GM12872 (cell line): ENCODE data around the gene HMCN1.

Experiments
- CTCF ChIP-seq: IDR thresholded peaks from 3 replicates; pipeline ENCODE4 v1.5.1; 2011; ENCODE audit warnings: low read depth, mild to moderate bottlenecking, low read length, moderate library complexity; ENCODE audit not compliant: insufficient read depth

Gene HMCN1

DNA sequence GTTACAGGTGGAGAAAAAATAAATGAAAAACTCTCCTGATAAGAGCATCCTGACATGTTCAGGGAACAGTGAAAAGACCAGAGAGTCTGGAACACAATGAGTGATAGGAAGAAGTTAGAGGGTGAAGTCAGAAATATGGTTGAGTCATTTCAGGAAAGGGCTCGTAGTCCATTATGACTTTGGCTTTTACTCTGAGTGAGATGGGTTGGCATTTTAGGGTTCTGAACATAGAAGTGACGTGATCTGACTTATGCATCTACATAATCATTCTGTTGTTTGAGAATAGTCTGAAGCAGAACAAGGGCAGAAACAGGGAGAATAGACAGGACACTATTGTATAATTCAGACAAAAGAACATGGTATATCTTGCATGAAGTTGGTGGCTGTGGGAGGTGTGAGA lies 5.8 kb downstream of the HMCN1 start:
- no peak for TF ChIP-seq CTCF

DNA sequence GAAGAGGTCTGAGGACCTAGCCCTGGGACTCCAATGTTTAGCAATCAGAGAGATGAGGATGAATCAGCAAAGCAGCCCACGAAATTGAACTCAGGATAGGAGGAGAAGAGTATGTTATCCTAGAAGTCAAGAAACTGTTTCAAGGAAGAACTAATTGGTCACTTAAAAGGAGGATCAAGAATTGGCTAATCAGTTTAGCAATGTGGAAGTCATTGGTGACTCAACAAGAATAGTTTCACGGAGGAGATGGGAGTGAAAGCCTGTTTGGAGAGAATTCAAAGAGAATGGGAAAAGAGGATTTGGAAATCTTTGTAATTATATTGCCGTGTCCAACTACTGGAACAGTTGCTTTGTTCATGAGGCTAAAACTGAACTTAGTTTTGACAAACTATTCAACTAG lies 7.4 kb downstream of the HMCN1 start:
- no peak for TF ChIP-seq CTCF

DNA sequence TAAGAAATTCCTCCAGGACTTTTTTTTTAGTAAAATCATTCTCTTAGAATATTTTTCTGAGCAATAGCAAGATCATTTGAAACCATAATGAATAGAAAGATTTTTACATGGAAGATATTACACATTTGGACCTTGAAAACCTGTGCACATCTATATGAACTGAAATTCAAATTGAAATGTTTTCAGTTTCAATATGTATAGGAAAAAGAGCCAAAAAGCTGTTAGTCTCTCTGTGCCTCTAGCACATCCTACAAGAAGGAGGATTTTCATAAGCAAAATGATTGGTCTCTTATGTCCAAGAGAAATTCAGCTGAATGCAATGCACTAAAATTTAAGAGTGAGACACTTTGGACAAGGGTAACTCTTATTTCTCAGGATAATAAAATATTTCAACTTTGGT lies 8.2 kb downstream of the HMCN1 start:
- TF ChIP-seq CTCF: no peak

GRCh38 chr1:185745165-185745564 lies 11.0 kb downstream of the HMCN1 start:
- no peak for TF ChIP-seq CTCF

DNA sequence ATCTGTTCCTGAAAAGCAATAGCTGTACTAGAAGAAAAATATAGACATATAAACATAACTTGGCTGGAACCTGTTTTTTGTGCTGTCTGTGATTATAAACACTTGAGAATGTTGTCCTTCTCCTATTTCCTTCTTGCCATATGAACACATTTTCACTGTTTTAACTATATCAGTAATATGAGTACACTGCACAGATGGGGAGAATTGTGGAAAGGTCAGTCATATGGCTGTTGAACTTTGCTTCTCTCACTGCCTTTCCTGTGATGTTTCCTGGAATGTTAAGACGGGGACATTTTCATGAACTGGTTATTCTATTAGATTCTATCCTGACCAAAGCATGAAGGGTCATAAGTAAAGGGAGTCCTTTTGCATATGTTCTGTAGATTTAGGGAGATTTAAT lies 24.9 kb downstream of the HMCN1 start:
- no peak for TF ChIP-seq CTCF

DNA sequence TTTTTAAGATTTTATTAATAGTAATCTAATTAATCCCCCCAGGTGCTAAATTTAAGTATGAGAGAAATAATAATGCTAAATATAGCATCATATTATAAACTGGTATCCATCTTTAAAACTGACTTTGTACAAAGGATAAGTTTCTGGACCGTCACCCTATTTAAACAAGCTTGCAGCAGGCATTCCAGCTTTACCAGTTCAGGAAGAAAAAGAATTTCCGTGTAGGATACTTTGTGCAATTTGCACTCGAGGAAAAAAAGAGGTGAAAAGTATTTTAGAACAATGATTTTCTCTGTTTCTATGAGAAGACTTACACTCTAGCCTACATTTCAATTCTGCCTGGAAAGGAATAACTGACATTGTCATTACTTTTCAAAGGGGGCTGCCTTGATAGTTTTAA lies 27.6 kb downstream of the HMCN1 start:
- no peak for TF ChIP-seq CTCF

DNA sequence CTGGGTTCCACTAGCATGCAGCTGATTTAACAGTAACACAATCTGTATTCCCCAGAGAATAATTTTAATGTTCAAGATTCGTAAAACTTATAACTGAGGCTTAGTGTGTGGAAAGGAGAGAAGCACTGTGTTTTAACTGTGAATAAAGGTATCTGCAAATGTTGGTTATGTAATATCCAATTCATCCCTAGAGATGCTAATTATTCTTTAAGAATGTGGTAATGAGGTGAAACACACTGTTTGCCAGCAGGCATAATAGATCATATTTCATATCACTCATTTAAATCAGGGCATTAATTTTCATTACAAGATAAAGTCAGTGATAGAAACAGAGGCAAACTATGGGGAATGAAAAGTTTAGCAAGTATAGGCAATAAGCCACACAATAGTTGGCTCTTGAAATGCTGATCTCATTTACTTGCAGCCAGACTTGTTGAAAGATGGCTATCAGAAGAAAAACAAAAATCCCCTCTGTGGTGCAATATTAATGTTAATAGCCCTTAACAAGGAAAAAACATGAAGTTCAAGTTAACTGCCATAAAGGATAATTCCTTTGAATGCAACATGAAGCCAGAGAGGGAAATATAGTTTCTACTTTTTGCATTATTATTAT lies 33.4 kb downstream of the HMCN1 start:
- no peak for TF ChIP-seq CTCF
